Measurements from ENCODE around the gene TNRC6A. TPM values are rescaled to one million over a fixed set of nuclear protein-coding genes. Genes with fewer than 3 reads are reported as not detected.
A peak's percentile ranks its signal among the peaks of the same experiment; 100 is the strongest.

Gene TNRC6A
- total and polyA plus RNA-seq, 9 of the 15 experiments (the other 6 are each of a cell fraction or from before 2014, with no cell fraction given), result 3.4 to 32.1 (median 26.6) TPM

DNA sequence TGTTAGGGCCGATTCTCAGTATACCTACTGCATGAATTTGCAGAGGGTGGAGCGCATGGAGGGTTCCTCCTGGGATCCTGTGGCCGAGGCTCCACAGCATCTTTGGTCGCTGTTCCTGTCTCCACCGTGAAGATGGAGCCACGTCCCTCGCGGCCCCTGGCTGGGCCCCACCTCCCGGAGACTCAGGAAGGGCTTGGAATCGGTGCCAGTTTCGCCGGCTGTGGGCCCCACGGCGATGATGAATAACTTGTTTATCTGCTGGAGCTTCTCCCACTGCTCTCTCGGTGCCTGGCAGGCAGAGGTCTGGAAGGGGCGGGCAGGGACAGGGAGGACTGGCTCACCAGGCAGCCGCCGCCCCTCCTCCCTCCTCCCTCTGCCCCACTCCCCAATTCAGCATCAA is 124.4 kb downstream of the TNRC6A start:
- H3K36me3 ChIP-seq (ENCODE audit: control insufficient read depth, insufficient read depth, low read length), result no peaks in the 10 kb centered on the region

DNA sequence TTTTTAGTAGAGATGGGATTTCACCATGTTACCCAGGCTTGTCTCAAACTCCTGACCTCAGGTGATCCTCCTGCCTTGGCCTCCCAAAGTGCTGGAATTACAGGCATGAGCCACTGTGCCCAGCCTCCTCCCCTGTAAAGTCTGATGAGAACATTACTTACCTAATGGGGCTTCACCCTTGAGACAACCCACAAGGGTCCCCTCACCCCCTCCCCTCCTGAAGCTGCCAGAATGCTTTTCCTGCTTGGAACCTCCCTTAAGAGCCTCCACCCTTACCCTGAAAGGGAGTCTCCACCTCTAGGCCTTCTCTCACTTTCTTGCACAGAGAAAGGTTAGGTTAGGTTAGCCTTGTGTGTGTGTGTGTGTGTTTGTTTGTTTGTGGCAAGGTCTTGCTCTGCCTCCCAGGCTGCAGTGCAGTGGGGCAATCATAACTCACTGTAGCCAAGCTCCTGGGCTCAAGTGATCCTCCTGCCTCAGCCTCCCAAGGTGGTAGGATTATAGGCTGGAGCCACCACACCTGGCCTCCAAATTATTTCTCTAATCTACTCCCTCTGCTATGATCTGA is 125.2 kb downstream of the TNRC6A start:
- intact Hi-C loops (cut with micrococcal nuclease), result no loop called here
- POLR2A ChIA-PET, result no interaction called here

More for the DNA sequence above, 124.4 kb downstream of the TNRC6A start:
- intact Hi-C loops (cut with micrococcal nuclease), result no loop called here
- ATAC-seq, result no peak; the same call in 2 of the 3 replicates
- no peak overlapping the region for H3K27ac ChIP-seq (ENCODE audit: extremely low read depth, low read depth, low read length)
- H3K27me3 ChIP-seq (ENCODE audit: control insufficient read depth in 2 of 2, insufficient read depth in 2 of 2, low read length in 2 of 2), result no peaks in the 10 kb centered on the region
- no peaks in the 10 kb centered on the region for H4K20me1 ChIP-seq (replicated peaks; ENCODE audit: control insufficient read depth, insufficient read depth, low read length)
- no peaks in the 10 kb centered on the region for H3K9me1 ChIP-seq (ENCODE audit: control insufficient read depth, insufficient read depth, low read length)
- no peak overlapping the region for H2AFZ ChIP-seq (ENCODE audit: low read depth, low read length)
- ChIA-PET CTCF (ENCODE audit: low intra/inter-chr PET ratio) (no interaction called here), POLR2A (no interaction called here)
- no peaks in the 10 kb centered on the region for H3K79me2 ChIP-seq (ENCODE audit: control insufficient read depth, insufficient read depth, low read length)
- in situ Hi-C loops (cut with MboI), result no loop called here
- TF ChIP-seq NR2C1 (IDR thresholded peaks at IDR 0.05) (no peak), NR2C1 (tag; IDR thresholded peaks at IDR 0.05) (no peak), CBFA2T2 (conservative IDR thresholded peaks at IDR 0.05) (no peak), LARP7 (IDR thresholded peaks at IDR 0.05) (no peak), MAFF (IDR thresholded peaks at IDR 0.05; ENCODE audit: low read length) (no peak), DNMT1 (IDR thresholded peaks at IDR 0.05) (no peak), STAG1 (CRISPR knock-in tag; IDR thresholded peaks at IDR 0.05; ENCODE audit: borderline replicate concordance) (no peak), ZNF384 (IDR thresholded peaks at IDR 0.05; ENCODE audit: low read depth, low read length) (no peak), RBM25 (IDR thresholded peaks at IDR 0.05; ENCODE audit: low read depth, low read length, severe bottlenecking) (no peak)
- no peak for FAIRE-seq
- 0 out of 4 replicates have a peak overlapping the region, but pooled peaks of 1 of the 2 experiments have one; percentile 48 for H3K9ac ChIP-seq (ENCODE audit: insufficient read depth in 1 of 2, low read depth in 2 of 2, low read length in 2 of 2)
- peaks cover 4 to 5% of the 10 kb centered on the region in 2 experiments; a peak in 3 of 5 replicates for H3K4me1 ChIP-seq (replicated peaks in 1 of 2; ENCODE audit: control insufficient read depth in 2 of 2, insufficient read depth in 2 of 2, low read length in 2 of 2)
- 8% methylated on average over 15 of the region's 18 CpGs for WGBS (ENCODE audit: insufficient coverage, low coverage, missing lambda C conversion rate)
- H3K9me3 ChIP-seq (replicated peaks; ENCODE audit: control insufficient read depth, insufficient read depth, low read depth, low read length), result no peaks in the 10 kb centered on the region
- H3K4me2 ChIP-seq (ENCODE audit: insufficient read depth, low read length), result no peak overlapping the region
- no TSS peak for BruUV-seq (replicated peaks)
- DNase-seq (ENCODE audit: extremely low read depth in 1 of 4, low spot score in 3 of 4), result no peak
- H3K4me3 ChIP-seq, result no peak overlapping the region

More for the DNA sequence above, 125.2 kb downstream of the TNRC6A start:
- in situ Hi-C loops (cut with MboI), result no loop called here
- CTCF ChIA-PET (ENCODE audit: low intra/inter-chr PET ratio), result no interaction called here
- no peak overlapping the region for H3K9ac ChIP-seq (ENCODE audit: insufficient read depth in 1 of 2, low read depth in 2 of 2, low read length in 2 of 2)
- no peak for TF ChIP-seq SMARCA5 (IDR thresholded peaks at IDR 0.05)
- TF ChIP-seq SIRT6 (IDR thresholded peaks at IDR 0.05; ENCODE audit: low read depth, low read length), result no peak
- TF ChIP-seq GTF2F1 (IDR thresholded peaks at IDR 0.05; ENCODE audit: low read depth, low read length), result no peak
- TF ChIP-seq TEAD1 (CRISPR knock-in tag; IDR thresholded peaks at IDR 0.05), result no peak
- no peak for TF ChIP-seq OTX1 (CRISPR knock-in tag; IDR thresholded peaks at IDR 0.05)
- TF ChIP-seq, protein P1, sequence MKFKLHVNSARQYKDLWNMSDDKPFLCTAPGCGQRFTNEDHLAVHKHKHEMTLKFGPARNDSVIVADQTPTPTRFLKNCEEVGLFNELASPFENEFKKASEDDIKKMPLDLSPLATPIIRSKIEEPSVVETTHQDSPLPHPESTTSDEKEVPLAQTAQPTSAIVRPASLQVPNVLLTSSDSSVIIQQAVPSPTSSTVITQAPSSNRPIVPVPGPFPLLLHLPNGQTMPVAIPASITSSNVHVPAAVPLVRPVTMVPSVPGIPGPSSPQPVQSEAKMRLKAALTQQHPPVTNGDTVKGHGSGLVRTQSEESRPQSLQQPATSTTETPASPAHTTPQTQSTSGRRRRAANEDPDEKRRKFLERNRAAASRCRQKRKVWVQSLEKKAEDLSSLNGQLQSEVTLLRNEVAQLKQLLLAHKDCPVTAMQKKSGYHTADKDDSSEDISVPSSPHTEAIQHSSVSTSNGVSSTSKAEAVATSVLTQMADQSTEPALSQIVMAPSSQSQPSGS (CRISPR knock-in tag; IDR thresholded peaks at IDR 0.05), result no peak
- no peak for TF ChIP-seq SP1 (CRISPR knock-in tag; IDR thresholded peaks at IDR 0.05)
- no peak for TF ChIP-seq ZNF77 (CRISPR knock-in tag; IDR thresholded peaks at IDR 0.05)
- TF ChIP-seq, protein P2, sequence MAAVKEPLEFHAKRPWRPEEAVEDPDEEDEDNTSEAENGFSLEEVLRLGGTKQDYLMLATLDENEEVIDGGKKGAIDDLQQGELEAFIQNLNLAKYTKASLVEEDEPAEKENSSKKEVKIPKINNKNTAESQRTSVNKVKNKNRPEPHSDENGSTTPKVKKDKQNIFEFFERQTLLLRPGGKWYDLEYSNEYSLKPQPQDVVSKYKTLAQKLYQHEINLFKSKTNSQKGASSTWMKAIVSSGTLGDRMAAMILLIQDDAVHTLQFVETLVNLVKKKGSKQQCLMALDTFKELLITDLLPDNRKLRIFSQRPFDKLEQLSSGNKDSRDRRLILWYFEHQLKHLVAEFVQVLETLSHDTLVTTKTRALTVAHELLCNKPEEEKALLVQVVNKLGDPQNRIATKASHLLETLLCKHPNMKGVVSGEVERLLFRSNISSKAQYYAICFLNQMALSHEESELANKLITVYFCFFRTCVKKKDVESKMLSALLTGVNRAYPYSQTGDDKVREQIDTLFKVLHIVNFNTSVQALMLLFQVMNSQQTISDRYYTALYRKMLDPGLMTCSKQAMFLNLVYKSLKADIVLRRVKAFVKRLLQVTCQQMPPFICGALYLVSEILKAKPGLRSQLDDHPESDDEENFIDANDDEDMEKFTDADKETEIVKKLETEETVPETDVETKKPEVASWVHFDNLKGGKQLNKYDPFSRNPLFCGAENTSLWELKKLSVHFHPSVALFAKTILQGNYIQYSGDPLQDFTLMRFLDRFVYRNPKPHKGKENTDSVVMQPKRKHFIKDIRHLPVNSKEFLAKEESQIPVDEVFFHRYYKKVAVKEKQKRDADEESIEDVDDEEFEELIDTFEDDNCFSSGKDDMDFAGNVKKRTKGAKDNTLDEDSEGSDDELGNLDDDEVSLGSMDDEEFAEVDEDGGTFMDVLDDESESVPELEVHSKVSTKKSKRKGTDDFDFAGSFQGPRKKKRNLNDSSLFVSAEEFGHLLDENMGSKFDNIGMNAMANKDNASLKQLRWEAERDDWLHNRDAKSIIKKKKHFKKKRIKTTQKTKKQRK (IDR thresholded peaks at IDR 0.05; ENCODE audit: borderline replicate concordance, low read depth, low read length), result no peak
- no peak for TF ChIP-seq RBFOX2 (IDR thresholded peaks at IDR 0.05; ENCODE audit: low read depth, low read length)
- H3K4me3 ChIP-seq, result no peak overlapping the region
- no peak overlapping the region for H2AFZ ChIP-seq (ENCODE audit: low read depth, low read length)
- no TSS peak for BruUV-seq (replicated peaks)
- no peak for ATAC-seq
- no peaks in the 10 kb centered on the region for H3K9me3 ChIP-seq (replicated peaks; ENCODE audit: control insufficient read depth, insufficient read depth, low read depth, low read length)
- FAIRE-seq, result no peak
- H3K4me2 ChIP-seq (ENCODE audit: insufficient read depth, low read length), result no peak overlapping the region
- H3K79me2 ChIP-seq (ENCODE audit: control insufficient read depth, insufficient read depth, low read length), result no peaks in the 10 kb centered on the region
- H4K20me1 ChIP-seq (replicated peaks; ENCODE audit: control insufficient read depth, insufficient read depth, low read length), result no peaks in the 10 kb centered on the region
- no peaks in the 10 kb centered on the region for H3K9me1 ChIP-seq (ENCODE audit: control insufficient read depth, insufficient read depth, low read length)
- no peaks in the 10 kb centered on the region for H3K36me3 ChIP-seq (ENCODE audit: control insufficient read depth, insufficient read depth, low read length)
- no peak overlapping the region for H3K27ac ChIP-seq (ENCODE audit: extremely low read depth, low read depth, low read length)
- H3K4me1 ChIP-seq (replicated peaks in 1 of 2; ENCODE audit: control insufficient read depth in 2 of 2, insufficient read depth in 2 of 2, low read length in 2 of 2), result peaks cover 4 to 5% of the 10 kb centered on the region in 2 experiments; a peak in 3 of 5 replicates
- DNase-seq (ENCODE audit: extremely low read depth in 1 of 4, low spot score in 3 of 4), result no peak
- H3K27me3 ChIP-seq (ENCODE audit: control insufficient read depth in 2 of 2, insufficient read depth in 2 of 2, low read length in 2 of 2), result no peaks in the 10 kb centered on the region
